GM21529 (cell line): ENCODE data around the gene ZC3HAV1.
"Not testable (repeated sequence)": the region's sequence is repeated elsewhere in the genome, so short reads cannot be mapped to it uniquely, and the experiment has no call there.

Experiments used
- ATAC-seq: cut with Tn5 transposase; IDR thresholded peaks from one replicate; pipeline ENCODE4 v1.9.1; 2021; ENCODE audit not compliant: unreplicated experiment

ZC3HAV1 gene

GRCh38 chr7:139026551-139026950 lies 83.0 kb downstream of the ZC3HAV1 start:
- ATAC-seq, result no peak

GRCh38 chr7:139025861-139026260 lies 83.7 kb downstream of the ZC3HAV1 start:
- ATAC-seq, result not testable (repeated sequence)

- ATAC-seq, result no peak
Measured at GRCh38 chr7:139023076-139023475, 86.4 kb downstream of the ZC3HAV1 start.

GRCh38 chr7:139022286-139022685 lies 87.2 kb downstream of the ZC3HAV1 start:
- no peak for ATAC-seq

- no peak for ATAC-seq
Measured at GRCh38 chr7:139018910-139019309, 90.6 kb downstream of the ZC3HAV1 start.

- ATAC-seq, result peak; percentile 94
Measured at GRCh38 chr7:139016931-139017511, 92.5 kb downstream of the ZC3HAV1 start.

GRCh38 chr7:139011373-139011772 lies 98.1 kb downstream of the ZC3HAV1 start:
- ATAC-seq, result no peak

- no peak for ATAC-seq
Measured at GRCh38 chr7:139004321-139005090, 105.0 kb downstream of the ZC3HAV1 start.

- no peak for ATAC-seq
Measured at GRCh38 chr7:138999414-138999813, 110.1 kb downstream of the ZC3HAV1 start.
